ENCODE results near the gene MAPK11.

MAPK11 gene

DNA sequence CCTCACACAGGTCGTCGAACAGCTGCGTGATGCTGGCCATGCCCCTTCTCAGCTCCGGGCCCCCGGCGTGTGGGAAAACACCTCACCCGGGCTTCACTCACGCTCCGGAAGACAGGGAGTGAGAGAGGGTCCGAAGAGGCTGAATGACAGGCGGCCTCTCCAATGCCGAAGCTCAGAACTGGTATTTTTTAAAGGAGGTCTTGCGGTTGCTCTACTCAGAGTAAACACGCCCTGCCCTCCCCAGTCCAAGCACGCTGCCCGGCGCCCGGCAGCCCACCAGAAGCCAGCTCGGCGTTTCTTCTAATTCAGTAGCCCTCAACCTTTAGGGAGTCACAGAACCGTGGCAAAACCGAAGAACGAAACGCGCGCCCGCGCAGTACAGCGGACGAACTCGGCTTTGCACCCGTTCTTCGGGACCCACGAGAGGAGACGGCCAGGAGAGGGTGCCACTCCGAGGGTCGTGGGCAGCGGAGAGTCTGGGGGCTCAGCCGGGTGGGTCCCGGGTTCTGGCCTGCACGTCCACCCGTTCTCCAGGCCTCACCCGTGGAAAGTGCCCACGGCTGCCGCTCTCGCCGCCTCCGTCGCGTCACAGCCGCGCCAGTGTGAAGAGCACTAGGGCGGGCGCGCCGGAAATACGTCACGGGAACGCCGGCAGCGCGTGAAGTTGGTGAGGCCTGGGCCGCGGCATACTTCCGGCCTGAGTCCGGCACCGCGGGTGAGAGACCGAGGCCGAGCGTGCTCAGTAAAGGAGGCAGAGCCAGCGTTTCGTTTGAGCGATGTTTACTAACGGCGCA is 25.6 kb downstream of the MAPK11 start, which contains the start of gene TUBGCP6:
Gene TUBGCP6, minus strand, starts transcription at position 604 of the 794 bp plus-strand sequence. Its CDS starts 564 bp downstream, at position 40.
- TF ChIP-seq, protein P1, sequence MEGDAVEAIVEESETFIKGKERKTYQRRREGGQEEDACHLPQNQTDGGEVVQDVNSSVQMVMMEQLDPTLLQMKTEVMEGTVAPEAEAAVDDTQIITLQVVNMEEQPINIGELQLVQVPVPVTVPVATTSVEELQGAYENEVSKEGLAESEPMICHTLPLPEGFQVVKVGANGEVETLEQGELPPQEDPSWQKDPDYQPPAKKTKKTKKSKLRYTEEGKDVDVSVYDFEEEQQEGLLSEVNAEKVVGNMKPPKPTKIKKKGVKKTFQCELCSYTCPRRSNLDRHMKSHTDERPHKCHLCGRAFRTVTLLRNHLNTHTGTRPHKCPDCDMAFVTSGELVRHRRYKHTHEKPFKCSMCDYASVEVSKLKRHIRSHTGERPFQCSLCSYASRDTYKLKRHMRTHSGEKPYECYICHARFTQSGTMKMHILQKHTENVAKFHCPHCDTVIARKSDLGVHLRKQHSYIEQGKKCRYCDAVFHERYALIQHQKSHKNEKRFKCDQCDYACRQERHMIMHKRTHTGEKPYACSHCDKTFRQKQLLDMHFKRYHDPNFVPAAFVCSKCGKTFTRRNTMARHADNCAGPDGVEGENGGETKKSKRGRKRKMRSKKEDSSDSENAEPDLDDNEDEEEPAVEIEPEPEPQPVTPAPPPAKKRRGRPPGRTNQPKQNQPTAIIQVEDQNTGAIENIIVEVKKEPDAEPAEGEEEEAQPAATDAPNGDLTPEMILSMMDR (IDR thresholded peaks at IDR 0.05; ENCODE audit: insufficient read depth, low read depth, low read length, missing control alignments): peak; percentile 20
- DNase-seq (ENCODE audit: low read depth): peak; percentile 94
- H3K4me3 ChIP-seq (ENCODE audit: low read depth, low read length): peak within 1 kb of the TSS; percentile 65

DNA sequence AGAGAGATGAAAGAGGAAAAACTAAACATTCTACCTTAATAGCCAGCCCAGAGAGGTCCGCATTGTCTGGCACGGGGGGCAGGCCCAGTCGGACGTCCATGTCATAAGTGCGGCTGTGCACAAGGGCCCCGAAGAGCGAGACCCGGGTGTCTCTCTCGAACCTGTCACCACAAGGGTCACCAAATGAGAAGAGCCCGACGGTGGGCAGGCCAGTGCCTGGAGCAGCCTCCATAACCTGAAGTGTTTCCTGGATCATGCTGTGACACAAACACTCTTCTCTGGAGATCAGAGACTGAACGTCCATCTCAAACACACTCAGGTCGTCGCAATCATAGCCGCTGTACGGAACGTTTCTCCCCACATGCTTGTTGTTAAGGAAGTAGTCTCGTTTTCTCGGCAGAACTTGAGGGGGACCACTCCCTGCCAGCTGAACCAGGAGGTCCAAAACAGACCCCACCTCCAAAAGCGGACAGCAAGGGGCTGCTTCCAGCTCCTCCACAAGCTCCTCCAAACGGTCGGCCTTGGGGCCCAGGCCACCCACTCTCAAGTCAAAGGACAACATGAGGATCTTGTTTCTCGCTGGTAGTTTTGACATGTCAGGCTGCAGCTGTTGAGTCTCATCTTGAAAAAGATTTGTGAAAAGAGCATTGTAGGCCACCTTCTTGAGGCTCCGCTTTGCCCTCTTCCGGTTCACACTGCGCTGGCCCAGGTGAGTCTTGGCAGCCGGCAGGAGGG is 26.3 kb downstream of the MAPK11 start:
- TF ChIP-seq, protein P1 (IDR thresholded peaks at IDR 0.05; ENCODE audit: insufficient read depth, low read depth, low read length, missing control alignments): no peak
- H3K4me3 ChIP-seq (ENCODE audit: low read depth, low read length): peak overlapping the region; percentile 65
- DNase-seq (ENCODE audit: low read depth): no peak

GRCh38 chr22:50242406-50242949 is 27.7 kb downstream of the MAPK11 start:
- no peak for DNase-seq (ENCODE audit: low read depth)
- TF ChIP-seq, protein P1 (IDR thresholded peaks at IDR 0.05; ENCODE audit: insufficient read depth, low read depth, low read length, missing control alignments): no peak
- H3K4me3 ChIP-seq (ENCODE audit: low read depth, low read length): peak overlapping the region; percentile 53

GRCh38 chr22:50238755-50239154 is 31.4 kb downstream of the MAPK11 start:
- DNase-seq (ENCODE audit: low read depth): no peak
- H3K4me3 ChIP-seq (ENCODE audit: low read depth, low read length): no peak overlapping the region
- TF ChIP-seq, protein P1 (IDR thresholded peaks at IDR 0.05; ENCODE audit: insufficient read depth, low read depth, low read length, missing control alignments): no peak

GRCh38 chr22:50236731-50237409 is 33.3 kb downstream of the MAPK11 start:
- TF ChIP-seq, protein P1 (IDR thresholded peaks at IDR 0.05; ENCODE audit: insufficient read depth, low read depth, low read length, missing control alignments): peak; percentile 48
- peak; percentile 58 for DNase-seq (ENCODE audit: low read depth)
- no peak overlapping the region for H3K4me3 ChIP-seq (ENCODE audit: low read depth, low read length)

DNA sequence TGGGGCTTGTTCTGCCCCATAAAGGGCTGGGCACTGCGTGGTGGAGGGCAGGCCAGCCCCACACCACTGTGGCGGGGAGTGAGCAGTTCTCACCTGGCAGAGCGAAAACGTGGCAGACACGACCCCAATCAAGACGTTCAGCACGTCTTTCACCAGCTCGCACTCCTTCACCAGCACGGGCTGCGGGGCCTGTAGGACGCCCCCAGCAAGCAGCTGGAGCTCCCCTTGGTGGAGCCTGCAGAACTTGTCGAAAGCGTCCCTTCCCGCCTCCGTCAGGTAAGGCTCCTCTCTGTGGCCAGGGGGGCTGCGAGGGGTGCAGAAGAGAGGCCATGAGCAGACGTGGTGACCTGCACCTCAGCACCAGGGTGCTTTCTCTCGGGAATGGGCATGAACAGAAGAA is 37.0 kb downstream of the MAPK11 start:
- H3K4me3 ChIP-seq (ENCODE audit: low read depth, low read length): no peak overlapping the region
- DNase-seq (ENCODE audit: low read depth): no peak
- TF ChIP-seq, protein P1 (IDR thresholded peaks at IDR 0.05; ENCODE audit: insufficient read depth, low read depth, low read length, missing control alignments): no peak
